H9 (cell line): ENCODE data around the gene IQSEC1. TPM values are rescaled to one million over a fixed set of nuclear protein-coding genes. Genes with fewer than 3 reads are reported as not detected.

Experiments used
- DNase-seq: peaks from one replicate; pipeline ENCODE4 v3.0.0-alpha.2; 2017
- H2AFZ ChIP-seq: one replicate; pipeline ENCODE4 v1.6.1; 2013; ENCODE audit warnings: mild to moderate bottlenecking, low read length, control low read depth, moderate library complexity
- H2AK5ac ChIP-seq: 2 replicates; pipeline ENCODE4 v1.6.1; 2013; ENCODE audit warnings: low read length, control low read depth, mixed read lengths; ENCODE audit not compliant: insufficient read length
- H2BK120ac ChIP-seq: one replicate; pipeline ENCODE4 v1.6.1; 2013; ENCODE audit warnings: low read depth, mild to moderate bottlenecking, low read length, control low read depth, inconsistent platforms; ENCODE audit not compliant: poor library complexity, severe bottlenecking
- H2BK12ac ChIP-seq: 2 replicates; pipeline ENCODE4 v1.6.1; 2013; ENCODE audit warnings: low read length, control low read depth, mixed read lengths, low read depth; ENCODE audit not compliant: insufficient read length
- H2BK15ac ChIP-seq: 2 replicates; pipeline ENCODE4 v1.6.1; 2013; ENCODE audit warnings: low read depth, low read length, control low read depth
- H2BK20ac ChIP-seq: one replicate; pipeline ENCODE4 v1.6.1; 2013; ENCODE audit warnings: low read depth, mild to moderate bottlenecking, low read length, control low read depth, inconsistent platforms; ENCODE audit not compliant: poor library complexity, severe bottlenecking
- H2BK5ac ChIP-seq: 2 replicates; pipeline ENCODE4 v1.6.1; 2013; ENCODE audit warnings: low read length, control low read depth, mixed read lengths; ENCODE audit not compliant: insufficient read length
- H3K14ac ChIP-seq: 2 replicates; pipeline ENCODE4 v1.6.1; 2013; ENCODE audit warnings: low read length, control low read depth; ENCODE audit not compliant: insufficient read depth
- H3K18ac ChIP-seq: 2 replicates; pipeline ENCODE4 v1.6.1; 2013; ENCODE audit warnings: low read depth, mild to moderate bottlenecking, mixed read lengths, low read length, control low read depth; ENCODE audit not compliant: insufficient read length
- H3K23ac ChIP-seq: 2 replicates; pipeline ENCODE4 v1.6.1; 2013; ENCODE audit warnings: low read length, control low read depth, mixed read lengths, low read depth; ENCODE audit not compliant: insufficient read length
- H3K23me2 ChIP-seq: 2 replicates; pipeline ENCODE4 v1.6.1; 2013; ENCODE audit warnings: low read depth, mild to moderate bottlenecking, mixed read lengths, low read length, control low read depth; ENCODE audit not compliant: insufficient read length, poor library complexity, severe bottlenecking
- H3K27ac ChIP-seq: 2 replicates; pipeline ENCODE4 v1.5.1; 2013; ENCODE audit warnings: low read length, control low read depth, mixed read lengths, low read depth; ENCODE audit not compliant: insufficient read length
- H3K27me3 ChIP-seq: 2 replicates; pipeline ENCODE4 v1.6.1; 2013; ENCODE audit warnings: low read length, control low read depth, inconsistent platforms; ENCODE audit not compliant: insufficient read depth
- H3K4ac ChIP-seq: 2 replicates; pipeline ENCODE4 v1.6.1; 2013; ENCODE audit warnings: low read depth, mild to moderate bottlenecking, control low read depth, inconsistent platforms, low read length, moderate library complexity
- H3K4me1 ChIP-seq: 2 replicates; pipeline ENCODE4 v1.6.1; 2013; ENCODE audit warnings: low read length, control low read depth, inconsistent platforms; ENCODE audit not compliant: insufficient read depth
- H3K4me2 ChIP-seq: 2 replicates; pipeline ENCODE4 v1.6.1; 2013; ENCODE audit warnings: low read length, control low read depth, mixed read lengths; ENCODE audit not compliant: insufficient read length, insufficient read depth
- H3K56ac ChIP-seq: 2 replicates; pipeline ENCODE4 v1.6.1; 2013; ENCODE audit warnings: low read depth, mild to moderate bottlenecking, mixed read lengths, low read length, control low read depth; ENCODE audit not compliant: insufficient read length
- H3K79me1 ChIP-seq: 2 replicates; pipeline ENCODE4 v1.6.1; 2013; ENCODE audit warnings: low read depth, mild to moderate bottlenecking, moderate library complexity, low read length, control low read depth, inconsistent platforms; ENCODE audit not compliant: insufficient read depth, poor library complexity, severe bottlenecking
- H3K79me2 ChIP-seq: 2 replicates; pipeline ENCODE4 v1.6.1; 2013; ENCODE audit warnings: low read length, control low read depth, inconsistent platforms; ENCODE audit not compliant: insufficient read depth
- H3K9ac ChIP-seq: 2 replicates; pipeline ENCODE4 v1.6.1; 2013; ENCODE audit warnings: low read length, control low read depth, mixed read lengths; ENCODE audit not compliant: insufficient read length; ENCODE audit errors: extremely low read depth
- H3K9me3 ChIP-seq: one replicate; pipeline ENCODE4 v1.6.1; 2013; ENCODE audit warnings: low read depth, low read length, inconsistent platforms; ENCODE audit not compliant: control insufficient read depth
- H3T11ph ChIP-seq: one replicate; pipeline ENCODE4 v1.6.1; 2013; ENCODE audit warnings: mild to moderate bottlenecking, low read length, control low read depth, inconsistent platforms
- H4K20me1 ChIP-seq: one replicate; pipeline ENCODE4 v1.6.1; 2013; ENCODE audit not compliant: control insufficient read depth, insufficient read length, insufficient read depth
- H4K5ac ChIP-seq: 2 replicates; pipeline ENCODE4 v1.6.1; 2013; ENCODE audit warnings: low read depth, mild to moderate bottlenecking, mixed read lengths, low read length, control low read depth; ENCODE audit not compliant: insufficient read length
- H4K8ac ChIP-seq: replicated peaks from 2 replicates; pipeline ENCODE4 v1.6.1; 2013; ENCODE audit warnings: low read length, control low read depth, mixed read lengths, low read depth; ENCODE audit not compliant: insufficient read length
- H4K91ac ChIP-seq: 2 replicates; pipeline ENCODE4 v1.6.1; 2013; ENCODE audit warnings: low read depth, mild to moderate bottlenecking, moderate library complexity, mixed read lengths, low read length, control low read depth; ENCODE audit not compliant: insufficient read length
- H3K27ac Mint-ChIP-seq, 3 experiments: 2 replicates in 2 of 3; 3 replicates in 1 of 3; pipeline ENCODE4 v1.8.0; 2020 to 2021; ENCODE audit warnings: mixed read lengths in 3 of 3, mild to moderate bottlenecking in 1 of 3, moderate library complexity in 1 of 3
- H3K27me3 Mint-ChIP-seq: 2 replicates; pipeline ENCODE4 v1.8.0; 2021; ENCODE audit warnings: low read depth, mild to moderate bottlenecking, moderate library complexity, mixed read lengths
- H3K36me3 Mint-ChIP-seq, 3 experiments: 2 replicates in 2 of 3; 3 replicates in 1 of 3; pipeline ENCODE4 v1.8.0; 2020 to 2021; ENCODE audit warnings: low read depth in 3 of 3, mixed read lengths in 3 of 3; ENCODE audit not compliant: insufficient read depth in 1 of 3
- H3K4me1 Mint-ChIP-seq, 2 experiments: 2 replicates each; pipeline ENCODE4 v1.8.0; 2020; ENCODE audit warnings: mixed read lengths in 2 of 2
- H3K4me3 Mint-ChIP-seq, 2 experiments: 2 replicates in 1 of 2; 3 replicates in 1 of 2; pipeline ENCODE4 v1.8.0; 2020 to 2021; ENCODE audit warnings: mild to moderate bottlenecking in 2 of 2, mixed read lengths in 2 of 2, moderate library complexity in 1 of 2
- H3K9me3 Mint-ChIP-seq, 2 experiments: 2 replicates in 1 of 2; 3 replicates in 1 of 2; pipeline ENCODE4 v1.8.0; 2020; ENCODE audit warnings: mild to moderate bottlenecking in 2 of 2, mixed read lengths in 2 of 2, moderate library complexity in 1 of 2
- CTCF ChIP-seq: fragments of 200-600 bp; sonication (generic); conservative IDR thresholded peaks from 3 replicates; pipeline ENCODE4 v1.8.0; 2021; ENCODE audit warnings: antibody characterized with exemption, mild to moderate bottlenecking
- WGBS: extraction: QIAGEN DNeasy Blood & Tissue Kit; methylation state at CpG from one replicate; pipeline ENCODE4 v1.1.7; 2013; ENCODE audit warnings: missing lambda C conversion rate, low lambda C conversion rate, mixed read lengths; ENCODE audit not compliant: insufficient read length; ENCODE audit errors: extremely low coverage; 5-methylcytosine and 5-hydroxymethylcytosine counted together
- total RNA-seq: library from RNA; stranded (reverse); gene quantifications from 2 replicates; pipeline ENCODE4 v1.2.1, GENCODE V29; 2021

Gene IQSEC1
- total RNA-seq, 1 experiment from 2014 or later, result 19.1 TPM

GRCh38 chr3:13021141-13022114 is 51.8 kb downstream of the IQSEC1 start:
- peaks cover 32 to 53% of the 10 kb centered on the region in 2 experiments for H3K4me1 Mint-ChIP-seq
- Histone ChIP-seq H3K79me2 (no peaks in the 10 kb centered on the region), H2AK5ac (no peak overlapping the region), H3K9me3 (no peaks in the 10 kb centered on the region), H3K4me1 (peaks cover 6% of the 10 kb centered on the region; the same call in 1 of the 2 replicates), H3K4ac (no peak overlapping the region), H3K23ac (no peak overlapping the region), H3K56ac (no peak overlapping the region), H3K14ac (no peak overlapping the region), H2BK20ac (no peak overlapping the region), H4K91ac (no peak overlapping the region), H3K79me1 (no peaks in the 10 kb centered on the region), H2BK5ac (no peak overlapping the region), H2BK12ac (no peak overlapping the region), H2BK120ac (no peak overlapping the region), H3K18ac (no peak overlapping the region), H2AFZ (no peak overlapping the region), H3K9ac (no peak overlapping the region), H3K4me2 (no peak overlapping the region), H3K27ac (no peak overlapping the region), H3T11ph (no peak overlapping the region), H3K27me3 (no peaks in the 10 kb centered on the region), H2BK15ac (no peak overlapping the region), H3K23me2 (no peaks in the 10 kb centered on the region), H4K20me1 (peaks cover 3% of the 10 kb centered on the region), H4K8ac (no peak overlapping the region), H4K5ac (no peak overlapping the region)
- H3K9me3 Mint-ChIP-seq, result no peaks in the 10 kb centered on the region; a peak in 1 of 5 replicates
- no peak overlapping the region; a peak in 1 of 5 replicates for H3K4me3 Mint-ChIP-seq
- H3K36me3 Mint-ChIP-seq, result no peaks in the 10 kb centered on the region
- no peak for TF ChIP-seq CTCF
- WGBS, result no CpG with 5 or more reads among the region's 32 CpGs
- H3K27ac Mint-ChIP-seq, result peak overlapping the region in 2 of 3 experiments; percentile 57 to 73; a peak in 2 of 7 replicates
- DNase-seq, result no peak
- H3K27me3 Mint-ChIP-seq, result peaks cover 9% of the 10 kb centered on the region
